HepG2 (cell line): Measurements from ENCODE around the gene MAB21L4. TPM values are rescaled to one million over a fixed set of nuclear protein-coding genes. Genes with fewer than 3 reads are reported as not detected.
A peak's percentile ranks its signal among the peaks of the same experiment; 100 is the strongest.

Source experiments
- HNRNPLL ChIP-seq: fragments of 200-400 bp; formaldehyde crosslinking; IDR thresholded peaks from 2 replicates; pipeline ENCODE4 v1.6.1; 2017; ENCODE audit warnings: mild to moderate bottlenecking, low read depth, low read length; ENCODE audit not compliant: poor library complexity, severe bottlenecking
- HOMEZ ChIP-seq: IDR thresholded peaks from 2 replicates; pipeline ENCODE4 v1.6.1; 2016; ENCODE audit warnings: low read depth
- MEIS1 ChIP-seq: sonication (generic); formaldehyde crosslinking; IDR thresholded peaks from 2 replicates; pipeline ENCODE4 v1.9.0; 2021; ENCODE audit warnings: mild to moderate bottlenecking, missing genetic modification reagents, moderate library complexity, borderline replicate concordance
- NAIF1 ChIP-seq: sonication (generic); formaldehyde crosslinking; IDR thresholded peaks from 2 replicates; pipeline ENCODE4 v1.5.0; 2020; ENCODE audit warnings: mild to moderate bottlenecking, missing genetic modification reagents, borderline replicate concordance
- PLSCR1 ChIP-seq: sonication (generic); formaldehyde crosslinking; IDR thresholded peaks from 2 replicates; pipeline ENCODE4 v1.5.0; 2020; ENCODE audit warnings: missing genetic modification reagents, mild to moderate bottlenecking, borderline replicate concordance
- POGZ ChIP-seq: sonication (generic); formaldehyde crosslinking; IDR thresholded peaks from 2 replicates; pipeline ENCODE4 v1.4.0; 2020; ENCODE audit warnings: mild to moderate bottlenecking, missing genetic modification reagents
- SOX5 ChIP-seq: IDR thresholded peaks from 2 replicates; pipeline ENCODE4 v1.6.1; 2016; ENCODE audit warnings: borderline replicate concordance
- SRY ChIP-seq: sonication (generic); formaldehyde crosslinking; IDR thresholded peaks from 2 replicates; pipeline ENCODE4 v1.8.0; 2022; ENCODE audit warnings: mild to moderate bottlenecking, missing genetic modification reagents
- TRIM22 ChIP-seq: fragments of 450-650 bp; IDR thresholded peaks from 2 replicates; pipeline ENCODE4 v1.6.1; 2017
- ZBTB8A ChIP-seq: sonication (generic); formaldehyde crosslinking; IDR thresholded peaks from 2 replicates; pipeline ENCODE4 v1.4.0; 2020; ENCODE audit warnings: mild to moderate bottlenecking, low read depth, missing genetic modification reagents, borderline replicate concordance
- ZNF234 ChIP-seq: sonication (generic); formaldehyde crosslinking; conservative IDR thresholded peaks from 2 replicates; pipeline ENCODE4 v1.5.1; 2020; ENCODE audit warnings: mild to moderate bottlenecking, missing genetic modification reagents
- polyA plus RNA-seq, 8 experiments: library from polyadenylated mRNA; depleted of rRNA in 3 of 8; stranded (reverse) in 7 of 8; unstranded in 1 of 8; fragments of >200 nt; fragmentation: Illumina TruSeq in 4 of 8; extraction: Trizol in 4 of 8; gene quantifications; 2 replicates each; pipeline versions ENCODE4 v1.2.1 to v1.2.3, GENCODE V29; 2011 to 2016; ENCODE audit warnings: low read depth in 4 of 8, missing spikeins in 1 of 8, mixed read lengths in 1 of 8; ENCODE audit not compliant: insufficient read depth in 1 of 8
- total RNA-seq, 5 experiments: library from RNA; depleted of rRNA; stranded (reverse); fragments of >200 nt; fragmentation: Illumina TruSeq; extraction: Trizol; gene quantifications; 2 replicates each; pipeline ENCODE4 v1.2.3, GENCODE V29; 2016; ENCODE audit warnings: low read depth in 1 of 5
- TF ChIP-seq, protein P1 (sequence below): sonication (generic); formaldehyde crosslinking; IDR thresholded peaks from 2 replicates; pipeline ENCODE4 v1.9.0; 2021; ENCODE audit warnings: mild to moderate bottlenecking, missing genetic modification reagents
- TF ChIP-seq, protein P2 (sequence below): sonication (generic); formaldehyde crosslinking; IDR thresholded peaks from 2 replicates; pipeline ENCODE4 v1.5.1; 2020; ENCODE audit warnings: missing genetic modification reagents, mild to moderate bottlenecking, borderline replicate concordance
- TF ChIP-seq, protein P3 (sequence below): fragments of 450-650 bp; IDR thresholded peaks from 2 replicates; pipeline ENCODE4 v1.6.1; 2016

Gene MAB21L4
- total and polyA plus RNA-seq, 2 of the 13 experiments (the other 11 are each of a cell fraction or from before 2014, with no cell fraction given), result 3.0 to 14.0 TPM

- TF ChIP-seq, protein P1, sequence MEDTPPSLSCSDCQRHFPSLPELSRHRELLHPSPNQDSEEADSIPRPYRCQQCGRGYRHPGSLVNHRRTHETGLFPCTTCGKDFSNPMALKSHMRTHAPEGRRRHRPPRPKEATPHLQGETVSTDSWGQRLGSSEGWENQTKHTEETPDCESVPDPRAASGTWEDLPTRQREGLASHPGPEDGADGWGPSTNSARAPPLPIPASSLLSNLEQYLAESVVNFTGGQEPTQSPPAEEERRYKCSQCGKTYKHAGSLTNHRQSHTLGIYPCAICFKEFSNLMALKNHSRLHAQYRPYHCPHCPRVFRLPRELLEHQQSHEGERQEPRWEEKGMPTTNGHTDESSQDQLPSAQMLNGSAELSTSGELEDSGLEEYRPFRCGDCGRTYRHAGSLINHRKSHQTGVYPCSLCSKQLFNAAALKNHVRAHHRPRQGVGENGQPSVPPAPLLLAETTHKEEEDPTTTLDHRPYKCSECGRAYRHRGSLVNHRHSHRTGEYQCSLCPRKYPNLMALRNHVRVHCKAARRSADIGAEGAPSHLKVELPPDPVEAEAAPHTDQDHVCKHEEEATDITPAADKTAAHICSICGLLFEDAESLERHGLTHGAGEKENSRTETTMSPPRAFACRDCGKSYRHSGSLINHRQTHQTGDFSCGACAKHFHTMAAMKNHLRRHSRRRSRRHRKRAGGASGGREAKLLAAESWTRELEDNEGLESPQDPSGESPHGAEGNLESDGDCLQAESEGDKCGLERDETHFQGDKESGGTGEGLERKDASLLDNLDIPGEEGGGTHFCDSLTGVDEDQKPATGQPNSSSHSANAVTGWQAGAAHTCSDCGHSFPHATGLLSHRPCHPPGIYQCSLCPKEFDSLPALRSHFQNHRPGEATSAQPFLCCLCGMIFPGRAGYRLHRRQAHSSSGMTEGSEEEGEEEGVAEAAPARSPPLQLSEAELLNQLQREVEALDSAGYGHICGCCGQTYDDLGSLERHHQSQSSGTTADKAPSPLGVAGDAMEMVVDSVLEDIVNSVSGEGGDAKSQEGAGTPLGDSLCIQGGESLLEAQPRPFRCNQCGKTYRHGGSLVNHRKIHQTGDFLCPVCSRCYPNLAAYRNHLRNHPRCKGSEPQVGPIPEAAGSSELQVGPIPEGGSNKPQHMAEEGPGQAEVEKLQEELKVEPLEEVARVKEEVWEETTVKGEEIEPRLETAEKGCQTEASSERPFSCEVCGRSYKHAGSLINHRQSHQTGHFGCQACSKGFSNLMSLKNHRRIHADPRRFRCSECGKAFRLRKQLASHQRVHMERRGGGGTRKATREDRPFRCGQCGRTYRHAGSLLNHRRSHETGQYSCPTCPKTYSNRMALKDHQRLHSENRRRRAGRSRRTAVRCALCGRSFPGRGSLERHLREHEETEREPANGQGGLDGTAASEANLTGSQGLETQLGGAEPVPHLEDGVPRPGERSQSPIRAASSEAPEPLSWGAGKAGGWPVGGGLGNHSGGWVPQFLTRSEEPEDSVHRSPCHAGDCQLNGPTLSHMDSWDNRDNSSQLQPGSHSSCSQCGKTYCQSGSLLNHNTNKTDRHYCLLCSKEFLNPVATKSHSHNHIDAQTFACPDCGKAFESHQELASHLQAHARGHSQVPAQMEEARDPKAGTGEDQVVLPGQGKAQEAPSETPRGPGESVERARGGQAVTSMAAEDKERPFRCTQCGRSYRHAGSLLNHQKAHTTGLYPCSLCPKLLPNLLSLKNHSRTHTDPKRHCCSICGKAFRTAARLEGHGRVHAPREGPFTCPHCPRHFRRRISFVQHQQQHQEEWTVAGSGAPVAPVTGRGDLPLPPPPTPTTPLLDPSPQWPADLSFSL (CRISPR knock-in tag), result no peak
- TF ChIP-seq HOMEZ (CRISPR knock-in tag) (no peak), SOX5 (CRISPR knock-in tag) (no peak), ZBTB8A (CRISPR knock-in tag) (no peak), ZNF234 (no peak), NAIF1 (CRISPR knock-in tag) (no peak), PLSCR1 (no peak), HNRNPLL (peak; percentile 16), SRY (CRISPR knock-in tag) (0 out of 2 replicates have a peak, but pooled peaks have one; percentile 34), TRIM22 (no peak), MEIS1 (CRISPR knock-in tag) (no peak; the same call in 1 of the 2 replicates), POGZ (CRISPR knock-in tag) (no peak; the same call in 1 of the 2 replicates)
- TF ChIP-seq, protein P2, sequence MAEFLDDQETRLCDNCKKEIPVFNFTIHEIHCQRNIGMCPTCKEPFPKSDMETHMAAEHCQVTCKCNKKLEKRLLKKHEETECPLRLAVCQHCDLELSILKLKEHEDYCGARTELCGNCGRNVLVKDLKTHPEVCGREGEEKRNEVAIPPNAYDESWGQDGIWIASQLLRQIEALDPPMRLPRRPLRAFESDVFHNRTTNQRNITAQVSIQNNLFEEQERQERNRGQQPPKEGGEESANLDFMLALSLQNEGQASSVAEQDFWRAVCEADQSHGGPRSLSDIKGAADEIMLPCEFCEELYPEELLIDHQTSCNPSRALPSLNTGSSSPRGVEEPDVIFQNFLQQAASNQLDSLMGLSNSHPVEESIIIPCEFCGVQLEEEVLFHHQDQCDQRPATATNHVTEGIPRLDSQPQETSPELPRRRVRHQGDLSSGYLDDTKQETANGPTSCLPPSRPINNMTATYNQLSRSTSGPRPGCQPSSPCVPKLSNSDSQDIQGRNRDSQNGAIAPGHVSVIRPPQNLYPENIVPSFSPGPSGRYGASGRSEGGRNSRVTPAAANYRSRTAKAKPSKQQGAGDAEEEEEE (CRISPR knock-in tag), result no peak
- TF ChIP-seq, protein P3, sequence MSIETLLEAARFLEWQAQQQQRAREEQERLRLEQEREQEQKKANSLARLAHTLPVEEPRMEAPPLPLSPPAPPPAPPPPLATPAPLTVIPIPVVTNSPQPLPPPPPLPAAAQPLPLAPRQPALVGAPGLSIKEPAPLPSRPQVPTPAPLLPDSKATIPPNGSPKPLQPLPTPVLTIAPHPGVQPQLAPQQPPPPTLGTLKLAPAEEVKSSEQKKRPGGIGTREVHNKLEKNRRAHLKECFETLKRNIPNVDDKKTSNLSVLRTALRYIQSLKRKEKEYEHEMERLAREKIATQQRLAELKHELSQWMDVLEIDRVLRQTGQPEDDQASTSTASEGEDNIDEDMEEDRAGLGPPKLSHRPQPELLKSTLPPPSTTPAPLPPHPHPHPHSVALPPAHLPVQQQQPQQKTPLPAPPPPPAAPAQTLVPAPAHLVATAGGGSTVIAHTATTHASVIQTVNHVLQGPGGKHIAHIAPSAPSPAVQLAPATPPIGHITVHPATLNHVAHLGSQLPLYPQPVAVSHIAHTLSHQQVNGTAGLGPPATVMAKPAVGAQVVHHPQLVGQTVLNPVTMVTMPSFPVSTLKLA, result no peak
Measured at GRCh38 chr2:240896871-240897692, 1.1 kb upstream of the MAB21L4 start (continued).
